OCI-LY1 (cell line): ENCODE measurements around the gene CEP112.

Experiments
- CTCF ChIP-seq: fragments of 200-600 bp; sonication (generic), shearing (Covaris generic); IDR thresholded peaks from 2 replicates; pipeline ENCODE4 v1.5.1; 2017; ENCODE audit warnings: mild to moderate bottlenecking, antibody characterized with exemption, low read length, moderate library complexity, mixed read lengths
- EZH2 ChIP-seq: fragments of 200-600 bp; sonication (generic), shearing (Covaris generic); IDR thresholded peaks from 2 replicates; pipeline ENCODE4 v1.8.0; 2017; ENCODE audit warnings: borderline replicate concordance, mixed run types, mild to moderate bottlenecking, antibody characterized with exemption, low read length, moderate library complexity, mixed read lengths

- no peak for TF ChIP-seq CTCF
- no peak for TF ChIP-seq EZH2
Measured at GRCh38 chr17:66240630-66241029, 48.7 kb upstream of the CEP112 start.
